ENCODE data around the gene CEMIP2.

GRCh38 chr9:71662082-71662481 lies 106.2 kb downstream of the CEMIP2 start:
- TF ChIP-seq CTCF (IDR thresholded peaks at IDR 0.05; ENCODE audit: insufficient read depth, low read length) (no peak), POLR2AphosphoS5 (IDR thresholded peaks at IDR 0.05; ENCODE audit: low read depth) (no peak), GABPA (IDR thresholded peaks at IDR 0.05; ENCODE audit: low read depth) (no peak), REST (IDR thresholded peaks at IDR 0.05; ENCODE audit: insufficient replicate concordance, low read depth) (no peak), SPI1 (IDR thresholded peaks at IDR 0.05; ENCODE audit: borderline replicate concordance, low read depth) (no peak)

All from HL-60 (cell line).